Raji (cell line): ENCODE measurements around the gene SSMEM1.

Experiments used
- POLR2A ChIP-seq: IDR thresholded peaks from 2 replicates; pipeline ENCODE4 v1.6.1; 2011; ENCODE audit warnings: low read depth, low read length, control low read depth; ENCODE audit not compliant: insufficient read depth

The SSMEM1 gene

DNA sequence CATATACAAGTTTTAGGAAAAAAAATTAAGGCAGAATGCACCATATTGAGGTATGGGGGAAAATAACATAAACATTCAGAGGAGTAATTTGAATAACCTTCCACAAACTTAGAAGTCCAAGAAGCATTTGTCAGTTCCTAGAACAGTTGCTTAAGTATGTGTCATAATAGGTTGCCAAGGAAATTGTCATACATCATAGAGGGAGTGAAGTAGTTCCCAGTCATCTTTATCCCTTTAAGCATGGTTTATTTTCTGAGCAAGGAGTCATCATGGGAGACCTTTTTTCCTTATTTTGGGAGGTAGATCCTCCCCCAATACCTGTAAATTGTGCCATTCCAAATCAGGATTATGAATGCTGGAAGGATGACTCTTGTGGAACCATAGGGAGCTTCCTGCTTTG lies at the start of gene SSMEM1:
TSS of gene SSMEM1 (plus strand) at position 219 of the 400 bp plus-strand sequence. CDS start at position 270, 51 bp downstream.
- no peak for TF ChIP-seq POLR2A

DNA sequence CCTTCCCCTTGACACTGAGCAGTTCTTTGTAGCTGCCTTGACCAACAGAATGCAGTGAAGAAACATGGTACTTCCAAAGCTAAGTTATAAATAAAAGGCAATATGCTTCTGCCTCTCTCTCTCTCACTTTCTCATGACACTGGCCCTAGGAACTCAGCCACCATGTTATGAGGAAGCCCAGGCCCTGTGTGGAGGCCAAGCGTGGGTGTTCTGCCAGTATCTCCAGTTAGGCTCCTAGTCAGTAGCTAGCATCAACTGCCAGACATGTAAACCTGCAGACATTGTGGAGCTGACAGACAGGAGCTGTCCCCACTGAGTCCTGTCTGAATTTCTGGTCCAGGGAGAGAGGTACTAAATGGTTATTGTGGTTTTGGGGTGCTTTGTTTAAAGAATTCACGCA lies 47.6 kb upstream of the SSMEM1 start:
- TF ChIP-seq POLR2A: no peak

GRCh38 chr7:130160455-130160854 lies 47.2 kb upstream of the SSMEM1 start:
- TF ChIP-seq POLR2A: no peak

DNA sequence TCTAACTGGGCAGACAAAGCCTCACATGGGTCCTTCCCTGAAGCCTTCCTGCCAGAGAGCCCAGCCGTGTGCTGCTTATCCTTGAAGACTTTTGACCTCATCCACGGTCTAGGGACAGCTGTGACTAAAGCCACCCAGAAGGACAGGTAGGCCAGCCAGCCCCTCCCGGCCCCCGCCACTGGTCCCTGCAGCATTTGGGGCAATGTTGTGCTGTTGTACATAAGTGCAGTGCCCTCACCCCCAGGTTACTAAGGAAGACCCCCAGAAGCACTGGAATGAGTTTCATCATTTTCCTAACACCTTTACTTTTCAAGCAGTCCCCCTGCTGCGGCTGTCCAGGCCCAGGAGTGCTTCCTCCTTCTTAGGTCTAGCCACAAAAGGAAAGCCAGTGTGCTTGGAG lies 45.5 kb upstream of the SSMEM1 start:
- no peak for TF ChIP-seq POLR2A

DNA sequence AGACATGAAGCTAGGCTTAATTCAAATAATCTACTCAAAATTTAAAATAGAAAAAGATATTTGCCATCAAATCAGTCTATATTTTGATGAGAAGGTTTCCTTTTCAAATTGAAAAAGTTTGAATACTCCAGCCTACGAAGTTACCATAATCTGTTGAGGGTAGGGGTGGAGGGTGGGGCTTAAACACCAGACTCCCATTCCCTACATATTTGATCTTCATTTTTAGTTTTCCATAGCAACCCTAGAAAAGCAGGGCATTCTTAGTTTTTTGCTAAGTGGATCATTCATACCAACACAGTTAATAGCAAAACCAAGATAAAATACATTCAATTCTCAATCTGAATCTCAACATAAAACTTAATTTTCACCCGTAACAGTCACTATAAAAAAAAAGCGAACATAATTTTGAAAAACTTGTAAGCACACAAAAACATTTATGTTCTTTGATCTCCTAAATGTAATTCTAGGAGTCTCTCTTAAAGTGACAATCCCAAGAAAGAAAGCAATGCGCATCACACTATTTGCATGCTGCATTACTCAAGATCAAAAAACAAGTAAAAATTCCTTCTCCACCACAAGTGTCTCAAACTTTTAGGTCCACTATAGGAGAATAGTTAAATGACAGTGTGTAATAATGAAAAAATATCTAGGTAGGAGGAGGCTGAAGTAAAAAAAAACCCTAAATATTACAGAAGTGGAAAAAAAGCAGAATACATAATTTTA lies 33.3 kb upstream of the SSMEM1 start:
- TF ChIP-seq POLR2A: no peak

DNA sequence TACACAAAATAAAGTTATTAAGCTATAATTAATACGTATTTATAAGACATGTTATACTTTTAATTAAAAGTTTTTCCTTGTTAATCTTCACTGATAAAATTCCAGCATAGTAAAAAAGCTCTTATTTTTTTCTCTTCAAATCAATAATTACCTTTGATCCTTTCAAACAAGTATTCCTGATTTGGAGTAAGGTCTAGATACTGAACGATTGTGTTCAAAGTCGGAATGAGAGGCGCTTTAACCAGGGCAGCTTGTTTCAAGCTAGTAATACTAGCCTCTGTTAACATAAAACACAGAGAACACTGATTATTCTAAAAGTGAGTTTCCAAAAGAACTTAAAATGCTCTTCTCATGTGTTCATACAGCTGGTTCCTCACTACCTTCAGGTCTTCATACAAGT lies 29.4 kb upstream of the SSMEM1 start:
- TF ChIP-seq POLR2A: no peak

DNA sequence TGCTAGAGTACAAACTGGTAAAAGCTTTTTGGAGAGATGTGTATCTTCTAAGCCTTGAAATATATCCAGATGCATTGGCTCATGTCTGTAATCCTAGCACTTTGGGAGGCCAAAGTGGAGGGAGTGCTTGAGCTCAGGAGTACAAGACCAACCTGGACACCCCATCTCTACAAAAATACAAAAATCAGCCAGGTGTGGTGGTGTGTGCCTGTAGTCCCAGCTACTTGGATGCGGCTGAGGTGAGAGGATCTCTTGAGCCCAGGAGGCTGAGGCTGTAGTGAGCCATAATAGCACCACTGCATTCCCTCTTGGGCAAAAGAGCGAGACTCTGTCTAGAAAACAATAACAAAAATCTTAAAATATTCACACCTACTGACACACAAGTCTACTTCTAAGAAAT lies 28.0 kb upstream of the SSMEM1 start:
- TF ChIP-seq POLR2A: no peak

GRCh38 chr7:130180571-130181262 lies 26.9 kb upstream of the SSMEM1 start:
- no peak for TF ChIP-seq POLR2A

GRCh38 chr7:130181263-130181605 lies 26.4 kb upstream of the SSMEM1 start:
- no peak for TF ChIP-seq POLR2A

DNA sequence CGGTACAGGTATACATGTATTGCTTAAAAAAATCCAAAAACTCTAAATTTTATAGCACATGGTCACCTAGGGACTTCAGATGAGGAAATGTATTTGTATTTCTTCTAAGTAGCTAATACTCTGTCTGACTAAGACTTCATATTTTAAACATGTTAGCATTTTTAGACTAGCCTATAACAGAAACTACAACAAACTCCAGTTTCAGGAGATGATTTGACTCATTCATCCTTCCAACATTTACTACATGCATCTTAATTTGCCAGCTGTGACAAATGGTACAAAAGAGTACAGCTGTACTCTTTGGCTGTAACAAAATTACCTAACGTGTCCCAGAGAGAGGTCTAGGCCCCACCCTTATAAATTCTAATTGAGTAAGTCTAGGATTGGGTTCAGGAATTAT lies 24.7 kb upstream of the SSMEM1 start:
- TF ChIP-seq POLR2A: no peak

DNA sequence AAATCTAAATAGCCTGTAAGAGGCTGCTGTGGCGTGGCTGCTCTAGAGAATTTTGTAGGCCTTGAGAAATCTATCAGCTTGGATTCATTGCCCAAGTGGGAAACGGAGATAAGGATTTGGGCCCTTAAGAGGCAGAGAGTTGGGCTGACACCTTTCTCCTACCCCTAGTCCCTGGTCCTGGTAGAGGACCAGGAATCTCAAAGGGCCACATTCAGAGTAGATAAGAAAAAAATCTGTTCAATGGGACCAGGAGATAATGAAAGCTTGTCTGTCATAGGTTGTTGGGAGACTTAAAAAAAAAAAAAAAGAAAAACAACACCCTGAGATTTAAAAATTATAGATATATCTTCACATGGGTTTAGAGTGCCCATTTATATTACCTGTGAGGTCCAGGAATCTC lies 20.3 kb upstream of the SSMEM1 start:
- TF ChIP-seq POLR2A: no peak

DNA sequence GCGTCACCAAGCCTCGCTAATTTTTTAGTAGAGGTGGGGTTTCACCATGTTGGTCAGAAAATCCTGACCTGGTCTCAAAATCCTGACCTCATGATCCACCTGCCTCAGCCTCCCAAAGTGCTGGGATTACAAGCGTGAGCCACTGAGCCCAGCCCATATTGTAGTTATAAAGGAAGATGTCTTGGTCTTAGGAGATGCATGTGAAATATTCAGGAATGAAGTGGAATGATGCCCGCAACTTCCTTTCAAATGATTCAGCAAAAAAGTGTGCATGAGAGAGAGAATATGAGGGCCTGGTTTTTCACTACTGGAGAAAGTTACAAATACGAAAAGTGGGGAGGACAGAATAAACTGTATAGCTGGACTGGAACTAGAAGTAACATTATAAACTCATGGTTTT lies 18.3 kb upstream of the SSMEM1 start:
- TF ChIP-seq POLR2A: no peak

- TF ChIP-seq POLR2A: no peak
Measured at GRCh38 chr7:130191791-130192190, 15.9 kb upstream of the SSMEM1 start.

DNA sequence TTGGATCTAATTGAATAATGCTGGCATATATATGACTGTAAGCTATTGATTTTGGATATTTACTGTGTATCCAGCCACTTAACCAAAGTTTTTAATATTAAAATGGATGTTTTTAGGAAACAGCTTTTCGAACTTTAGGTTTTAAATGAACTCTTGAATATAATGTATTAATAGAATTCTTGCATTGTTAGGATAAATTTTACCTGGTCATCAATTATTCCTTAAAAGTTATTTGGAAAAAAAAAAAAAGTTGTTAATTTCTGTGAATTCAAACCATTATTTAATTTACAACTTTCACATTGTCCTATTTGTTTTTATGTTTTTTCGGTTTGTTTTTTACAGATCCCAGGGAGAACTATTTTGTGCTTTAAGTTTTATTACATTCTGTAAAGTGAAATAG lies 12.3 kb upstream of the SSMEM1 start:
- no peak for TF ChIP-seq POLR2A

GRCh38 chr7:130196476-130196875 lies 11.2 kb upstream of the SSMEM1 start:
- no peak for TF ChIP-seq POLR2A

GRCh38 chr7:130197094-130197493 lies 10.6 kb upstream of the SSMEM1 start:
- no peak for TF ChIP-seq POLR2A

GRCh38 chr7:130201796-130202195 lies 5.9 kb upstream of the SSMEM1 start:
- no peak for TF ChIP-seq POLR2A
